HCT116 (cell line): ENCODE data around the gene ZFHX3. TPM values are rescaled to one million over a fixed set of nuclear protein-coding genes. Genes with fewer than 3 reads are reported as not detected.

Experiments
- ATAC-seq: fragments of 200-7000 bp; cut with Tn5 transposase; 2 replicates; pipeline ENCODE4 v1.9.1; 2020; ENCODE audit warnings: mild to moderate bottlenecking, moderate library complexity
- BruUV-seq: library from RNA; stranded (reverse); fragments of 400-500 nt; replicated peaks from 2 replicates; lab custom pipeline; 2021; lab: Mats Ljungman, UMichigan
- CTCF ChIA-PET: fragments of 300-600 bp; sonication (Branson Sonifier 250); formaldehyde crosslinking; loops from one replicate; lab custom pipeline; 2021; ENCODE audit warnings: antibody characterized with exemption; lab: Charles Lee
- POLR2A ChIA-PET: fragments of 300-600, 350-600 bp; sonication (Branson Sonifier 250); formaldehyde crosslinking; loops from one replicate; lab custom pipeline; 2021; ENCODE audit warnings: antibody characterized with exemption; lab: Charles Lee
- RAD21 ChIA-PET, 2 experiments: fragments of 300-600 bp; sonication (Branson Sonifier 250); formaldehyde crosslinking; loops; one replicate each; lab custom pipeline; 2023; ENCODE audit warnings: low total read pairs in 2 of 2; ENCODE audit not compliant: uncharacterized antibody in 2 of 2, unreplicated experiment in 2 of 2, low non-redundant PET in 1 of 2; lab: Charles Lee
- DNase-seq: peaks from one replicate; pipeline ENCODE4 v3.0.0-alpha.2; 2010; ENCODE audit warnings: low read depth, low spot score
- H2AFZ ChIP-seq: fragments of 200-600 bp; shearing (Covaris generic), sonication (generic); 2 replicates; pipeline ENCODE4 v1.6.1; 2017; ENCODE audit warnings: low read depth, mixed run types, mixed read lengths, antibody characterized with exemption, low read length; ENCODE audit not compliant: poor library complexity, severe bottlenecking
- H3K27ac ChIP-seq: 2 replicates; pipeline ENCODE4 v1.5.1; 2012; ENCODE audit warnings: low read depth, low read length
- H3K27me3 ChIP-seq: fragments of 200-600 bp; sonication (generic); 2 replicates; pipeline ENCODE4 v1.6.1; 2016; ENCODE audit warnings: mixed run types, low read length, mixed read lengths; ENCODE audit not compliant: insufficient read depth
- H3K36me3 ChIP-seq, 2 experiments: fragments of 200-500 bp in 1 of 2; fragments of 200-600 bp in 1 of 2; sonication (Bioruptor generic) in 1 of 2; sonication (generic) in 1 of 2; 2 replicates each; pipeline versions ENCODE4 v1.5.1 to v1.6.1; 2014 to 2016; ENCODE audit warnings: low read length in 2 of 2, inconsistent platforms in 1 of 2, mixed read lengths in 1 of 2, mixed run types in 1 of 2; ENCODE audit not compliant: insufficient read depth in 2 of 2, control insufficient read depth in 1 of 2
- H3K4me1 ChIP-seq, 2 experiments: fragments of 200-600 bp in 1 of 2; sonication (generic) in 1 of 2; 2 replicates each; pipeline versions ENCODE4 v1.5.1 to v1.6.1; 2012 to 2017; ENCODE audit warnings: low read length in 2 of 2, inconsistent platforms in 1 of 2, mild to moderate bottlenecking in 1 of 2, mixed read lengths in 1 of 2, mixed run types in 1 of 2, moderate library complexity in 1 of 2; ENCODE audit not compliant: insufficient read depth in 2 of 2, control insufficient read depth in 1 of 2
- H3K4me2 ChIP-seq: fragments of 200-600 bp; sonication (generic); 2 replicates; pipeline ENCODE4 v1.6.1; 2017; ENCODE audit warnings: mixed run types, low read length, mixed read lengths
- H3K4me3 ChIP-seq, 2 experiments: fragments of 200-600 bp in 1 of 2; sonication (generic) in 1 of 2; replicated peaks in 1 of 2; 2 replicates each; pipeline ENCODE4 v1.5.1; 2011 to 2016; ENCODE audit warnings: low read length in 2 of 2, control low read depth in 1 of 2, low read depth in 1 of 2, mild to moderate bottlenecking in 1 of 2, mixed read lengths in 1 of 2, mixed run types in 1 of 2
- H3K79me2 ChIP-seq: fragments of 200-600 bp; sonication (generic); 2 replicates; pipeline ENCODE4 v1.6.1; 2017; ENCODE audit warnings: mild to moderate bottlenecking, mixed run types, low read length, moderate library complexity, mixed read lengths; ENCODE audit not compliant: insufficient read depth
- H3K9ac ChIP-seq: fragments of 200-600 bp; sonication (generic); 2 replicates; pipeline ENCODE4 v1.6.1; 2016; ENCODE audit warnings: low read length, mixed read lengths
- H3K9me2 ChIP-seq: fragments of 200-600 bp; sonication (generic), shearing (Covaris generic); 2 replicates; pipeline ENCODE4 v1.6.1; 2017; ENCODE audit warnings: mixed run types, mild to moderate bottlenecking, moderate library complexity; ENCODE audit not compliant: insufficient read depth
- H3K9me3 ChIP-seq, 2 experiments: fragments of 200-500 bp in 1 of 2; fragments of 200-600 bp in 1 of 2; sonication (Bioruptor generic) in 1 of 2; sonication (generic) in 1 of 2; 2 replicates each; pipeline ENCODE4 v1.6.1; 2014 to 2017; ENCODE audit warnings: low read length in 2 of 2, mixed read lengths in 2 of 2, inconsistent platforms in 1 of 2, low read depth in 1 of 2, mild to moderate bottlenecking in 1 of 2, mixed run types in 1 of 2, moderate library complexity in 1 of 2; ENCODE audit not compliant: control insufficient read depth in 1 of 2, insufficient read depth in 1 of 2
- H4K20me1 ChIP-seq: fragments of 200-600 bp; sonication (generic), shearing (Covaris generic); 2 replicates; pipeline ENCODE4 v1.6.1; 2017; ENCODE audit warnings: mixed run types, mild to moderate bottlenecking, moderate library complexity; ENCODE audit not compliant: insufficient read depth
- ATF3 ChIP-seq: IDR thresholded peaks from 2 replicates; pipeline ENCODE4 v1.6.1; 2012
- CBX3 ChIP-seq: IDR thresholded peaks from 2 replicates; pipeline ENCODE4 v1.6.1; 2012; ENCODE audit warnings: low read depth
- CEBPB ChIP-seq: IDR thresholded peaks from 2 replicates; pipeline ENCODE4 v1.6.1; 2012; ENCODE audit warnings: low read depth
- CTCF ChIP-seq, 3 experiments: fragments of 200-600 bp in 1 of 3; sonication (generic) in 1 of 3; IDR thresholded peaks in 2 of 3; conservative IDR thresholded peaks in 1 of 3; 2 replicates each; pipeline ENCODE4 v1.5.1; 2012 to 2017; ENCODE audit warnings: low read depth in 2 of 3, low read length in 2 of 3, antibody characterized with exemption in 1 of 3, borderline replicate concordance in 1 of 3, control low read depth in 1 of 3, mild to moderate bottlenecking in 1 of 3, mixed read lengths in 1 of 3, mixed run types in 1 of 3, moderate library complexity in 1 of 3; ENCODE audit not compliant: insufficient read depth in 1 of 3
- EGR1 ChIP-seq: IDR thresholded peaks from 2 replicates; pipeline ENCODE4 v1.6.1; 2012; ENCODE audit warnings: low read depth
- ELF1 ChIP-seq: IDR thresholded peaks from 2 replicates; pipeline ENCODE4 v1.6.1; 2012; ENCODE audit warnings: low read depth, borderline replicate concordance
- EZH2 ChIP-seq: fragments of 200-600 bp; sonication (generic); IDR thresholded peaks from 2 replicates; pipeline ENCODE4 v1.6.1; 2017; ENCODE audit warnings: antibody characterized with exemption, mixed run types
- JUND ChIP-seq: IDR thresholded peaks from 2 replicates; pipeline ENCODE4 v1.6.1; 2012
- POLR2A ChIP-seq: IDR thresholded peaks from 2 replicates; pipeline ENCODE4 v1.7.0; 2011; ENCODE audit warnings: borderline replicate concordance; ENCODE audit not compliant: insufficient read depth, insufficient read length; ENCODE audit errors: extremely low read depth
- POLR2AphosphoS5 ChIP-seq: IDR thresholded peaks from 2 replicates; pipeline ENCODE4 v1.6.1; 2011; ENCODE audit warnings: mild to moderate bottlenecking, low read depth, low read length, moderate library complexity
- RAD21 ChIP-seq: IDR thresholded peaks from 2 replicates; pipeline ENCODE4 v1.6.1; 2012; ENCODE audit warnings: low read depth, mild to moderate bottlenecking
- REST ChIP-seq: IDR thresholded peaks from 2 replicates; pipeline ENCODE4 v1.6.1; 2012; ENCODE audit warnings: low read depth
- SIN3A ChIP-seq: IDR thresholded peaks from 2 replicates; pipeline ENCODE4 v1.6.1; 2012; ENCODE audit warnings: low read depth
- SP1 ChIP-seq: IDR thresholded peaks from 2 replicates; pipeline ENCODE4 v1.6.1; 2012; ENCODE audit warnings: low read depth
- TCF7L2 ChIP-seq: IDR thresholded peaks from 2 replicates; pipeline ENCODE4 v1.7.0; 2011; ENCODE audit warnings: borderline replicate concordance, inconsistent platforms; ENCODE audit not compliant: insufficient read depth, insufficient read length; ENCODE audit errors: extremely low read depth
- ZFX ChIP-seq: fragments of 450-650 bp; IDR thresholded peaks from 2 replicates; pipeline ENCODE4 v1.6.1; 2017
- ZNF274 ChIP-seq: fragments of 200-500 bp; sonication (Bioruptor generic); IDR thresholded peaks from 2 replicates; pipeline ENCODE4 v1.6.1; 2014; ENCODE audit warnings: mild to moderate bottlenecking, low read depth, low read length, inconsistent platforms
- intact Hi-C: fragments of 100-400 bp; cut with micrococcal nuclease; formaldehyde crosslinking; loops from 2 replicates; pipeline ENCODE4 v1.10.0; 2022
- total RNA-seq: library from RNA; stranded (reverse); gene quantifications from one replicate; pipeline ENCODE4 v1.2.1, GENCODE V29; 2021; ENCODE audit not compliant: unreplicated experiment

Gene ZFHX3
- total RNA-seq, 1 experiment from 2014 or later = 6.3 TPM

- CTCF ChIA-PET = interaction anchor here (1.5 kb wide), 1 partner anchor 21 kb away, joined by 6 read pairs; no protein-coding TSS in a partner anchor
- H3K27ac ChIP-seq = no peak overlapping the region
- no peak for DNase-seq
- no TSS peak for BruUV-seq
- no peak for TF ChIP-seq ZFX
- no peak for TF ChIP-seq ELF1
- no peak for TF ChIP-seq SP1
- no peak for TF ChIP-seq EZH2
- no peak for TF ChIP-seq POLR2AphosphoS5
- no peak for TF ChIP-seq CTCF (IDR thresholded peaks at IDR 0.05 in 2 of 3, conservative IDR thresholded peaks at IDR 0.05 in 1 of 3; ENCODE audit: borderline replicate concordance in 1 of 3, insufficient read depth in 1 of 3, low read depth in 2 of 3, low read length in 2 of 3)
- TF ChIP-seq TCF7L2 = no peak
- no peak for TF ChIP-seq RAD21
- TF ChIP-seq CEBPB = no peak
- TF ChIP-seq ZNF274 = no peak
- no peak for TF ChIP-seq CBX3
- no peak for TF ChIP-seq SIN3A
- no peak for TF ChIP-seq JUND
- no peak for TF ChIP-seq REST
- TF ChIP-seq EGR1 = no peak
- TF ChIP-seq POLR2A = no peak
- no peak for TF ChIP-seq ATF3
- TF ChIP-seq, all 23 proteins: peak for 0
- POLR2A ChIA-PET = no interaction called here
- no peaks in the 10 kb centered on the region for H3K27me3 ChIP-seq
- H3K36me3 ChIP-seq = no peaks in the 10 kb centered on the region
- H3K4me3 ChIP-seq = no peak overlapping the region
- RAD21 ChIA-PET = no interaction called here
- intact Hi-C loops = no loop called here
- no peak for ATAC-seq
- H3K4me2 ChIP-seq = no peak overlapping the region
- H3K9ac ChIP-seq = no peak overlapping the region
- H2AFZ ChIP-seq = no peak overlapping the region
- H4K20me1 ChIP-seq = 0 out of 2 replicates have a peak, but pooled peaks cover 3% of the 10 kb centered on the region
- peaks cover 7 to 9% of the 10 kb centered on the region in 2 experiments for H3K4me1 ChIP-seq
- no peaks in the 10 kb centered on the region for H3K9me3 ChIP-seq
- H3K79me2 ChIP-seq = no peaks in the 10 kb centered on the region
- no peaks in the 10 kb centered on the region for H3K9me2 ChIP-seq
These were observed 194.2 kb downstream of the ZFHX3 start for GRCh38 chr16:72853575-72854266.
